ENCODE results near the gene KRTAP20-3.

KRTAP20-3 gene

GRCh38 chr21:30684506-30684905 is 41.8 kb downstream of the KRTAP20-3 start:
- DNase-seq (ENCODE audit: low read depth): no peak

GRCh38 chr21:30689822-30690221 is 47.2 kb downstream of the KRTAP20-3 start:
- no peak for DNase-seq (ENCODE audit: low read depth)
